HG03469 (cell line): ENCODE data around the gene ZSWIM6.
"Not testable (repeated sequence)": the region's sequence is repeated elsewhere in the genome, so short reads cannot be mapped to it uniquely, and the experiment has no call there.

Experiments
- ATAC-seq: cut with Tn5 transposase; IDR thresholded peaks from one replicate; pipeline ENCODE4 v1.9.1; 2021; ENCODE audit warnings: mild to moderate bottlenecking, moderate library complexity, moderate number of reproducible peaks; ENCODE audit not compliant: unreplicated experiment

Gene ZSWIM6

DNA sequence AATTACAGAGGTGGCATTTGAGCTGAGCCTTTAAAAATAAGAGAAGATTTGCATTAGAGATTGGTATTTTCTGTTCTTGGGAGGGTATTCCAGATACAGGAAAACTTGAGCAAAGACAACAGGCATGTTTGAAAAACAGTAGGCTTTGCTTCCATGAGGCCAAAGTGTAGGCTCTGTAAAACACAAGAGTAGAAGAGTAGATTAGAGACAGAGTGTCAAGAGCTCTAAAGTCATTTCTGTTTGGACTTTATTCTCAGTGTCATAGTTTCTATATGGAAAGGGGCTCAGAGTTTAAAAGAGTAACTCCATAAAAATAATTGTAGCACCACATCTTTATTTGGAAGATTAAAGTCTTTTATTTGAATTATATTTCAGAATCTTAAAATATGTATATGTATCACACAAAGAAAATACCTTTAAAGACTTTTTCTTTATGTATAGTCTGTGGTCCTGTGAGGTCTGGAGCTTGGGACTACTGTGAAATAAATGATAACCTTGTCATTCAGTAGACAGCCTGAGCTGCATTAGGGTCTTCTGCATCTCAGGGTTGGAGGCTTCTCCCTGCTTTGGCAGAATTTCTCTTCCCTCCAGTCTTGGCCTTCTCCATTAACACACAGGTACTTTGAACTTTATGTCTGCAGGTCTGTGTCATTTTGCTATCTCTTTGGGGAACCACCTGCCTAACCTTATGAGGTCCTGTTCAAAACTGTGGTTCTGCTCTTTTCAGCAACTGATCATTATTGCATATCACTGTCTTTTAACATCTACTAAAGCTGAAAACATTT is 73.6 kb downstream of the ZSWIM6 start:
- no peak for ATAC-seq

DNA sequence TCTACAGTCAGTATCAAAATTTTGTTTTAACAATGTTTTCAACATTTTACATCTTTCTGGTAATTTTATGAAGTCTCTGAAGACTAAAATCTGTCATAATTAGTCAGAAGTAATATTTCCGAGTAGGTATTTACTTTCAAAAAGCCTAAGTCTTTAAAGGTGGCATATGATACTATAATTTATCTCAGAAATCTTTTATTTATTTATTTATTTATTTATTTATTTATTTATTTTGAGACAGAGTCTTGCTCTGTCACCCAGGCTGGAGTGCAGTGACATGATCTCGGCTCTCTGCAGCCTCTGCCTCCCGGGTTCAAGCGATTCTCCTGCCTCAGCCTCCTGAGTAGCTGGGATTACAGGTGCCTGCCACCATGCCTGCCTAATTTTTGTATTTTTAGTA is 74.4 kb downstream of the ZSWIM6 start:
- ATAC-seq: not testable (repeated sequence)

- no peak for ATAC-seq
Observed at GRCh38 chr5:61407706-61408270, 75.7 kb downstream of the ZSWIM6 start.

DNA sequence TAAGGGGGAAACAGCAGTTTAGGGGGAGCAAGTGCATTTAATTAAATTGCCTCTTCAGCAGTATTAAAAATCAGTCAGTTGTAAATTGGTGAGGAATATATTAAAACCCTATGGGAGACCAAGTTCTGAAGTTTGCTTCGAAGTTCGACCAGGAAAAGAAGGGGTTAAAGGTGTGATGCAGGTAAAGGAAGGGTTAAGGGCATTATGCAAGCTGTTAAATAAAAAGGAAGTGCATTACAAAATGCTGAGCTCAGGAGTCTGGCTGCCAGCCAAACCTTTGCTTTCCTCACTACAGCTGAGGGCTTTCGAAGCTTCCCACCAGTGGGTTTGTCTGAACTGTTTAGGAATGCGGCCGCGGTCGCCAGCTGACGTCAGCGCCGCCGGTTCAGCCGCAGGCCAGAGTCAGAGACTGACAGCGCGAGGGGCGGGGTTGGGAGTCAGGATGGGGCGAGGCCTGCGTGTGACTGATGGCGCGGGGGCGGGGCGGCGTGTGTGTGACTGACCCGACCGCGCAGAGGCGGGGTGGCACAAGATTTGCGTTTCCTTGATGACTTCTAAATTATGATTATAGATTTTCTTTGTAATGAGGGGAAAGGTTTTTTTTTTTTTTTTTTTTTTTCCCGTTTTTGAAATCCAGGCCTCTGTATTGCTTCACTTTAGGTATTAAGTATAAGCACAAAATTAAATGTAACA is 76.6 kb downstream of the ZSWIM6 start:
- peak; percentile 98 for ATAC-seq

GRCh38 chr5:61409568-61409967 is 77.5 kb downstream of the ZSWIM6 start:
- ATAC-seq: no peak

DNA sequence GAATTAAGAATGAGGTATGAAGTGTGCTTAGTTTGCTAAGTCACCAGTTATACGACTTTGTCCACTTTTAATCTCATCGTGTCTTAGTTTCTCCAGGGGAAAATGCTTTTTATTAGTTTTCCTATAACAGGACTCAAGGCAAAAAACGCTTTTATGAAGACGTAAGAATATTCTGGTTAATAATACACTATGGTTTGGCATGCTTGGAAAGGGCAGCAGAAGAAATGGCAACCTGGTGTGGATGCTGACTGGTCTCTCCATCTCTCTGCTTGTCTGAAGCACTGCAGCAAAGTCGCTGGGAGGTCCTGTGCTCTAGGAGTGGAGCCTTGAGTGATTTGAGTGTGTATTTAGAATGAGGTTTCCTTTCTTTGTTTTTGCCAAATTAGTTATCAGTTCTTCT is 78.8 kb downstream of the ZSWIM6 start:
- no peak for ATAC-seq

DNA sequence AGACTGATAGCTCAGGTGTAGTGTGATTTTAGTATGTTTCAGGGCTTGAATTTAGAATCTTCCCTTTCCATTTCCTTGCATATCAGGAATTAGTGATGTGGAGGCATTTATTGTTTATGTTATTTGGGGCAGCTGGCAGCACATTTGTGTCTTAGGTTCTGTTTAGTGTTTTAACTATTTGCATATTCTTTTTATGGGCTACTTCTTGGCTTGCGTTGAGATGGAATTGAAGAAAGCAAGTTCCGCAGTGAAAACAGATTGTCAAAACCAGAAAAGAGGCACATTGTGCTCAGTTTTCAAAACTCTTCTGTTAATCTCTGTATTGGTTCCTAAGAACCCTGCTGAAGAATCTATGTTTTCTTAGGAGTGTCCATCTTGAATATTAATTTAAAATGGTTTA is 80.3 kb downstream of the ZSWIM6 start:
- ATAC-seq: no peak

GRCh38 chr5:61413205-61413604 is 81.1 kb downstream of the ZSWIM6 start:
- ATAC-seq: not testable (repeated sequence)

DNA sequence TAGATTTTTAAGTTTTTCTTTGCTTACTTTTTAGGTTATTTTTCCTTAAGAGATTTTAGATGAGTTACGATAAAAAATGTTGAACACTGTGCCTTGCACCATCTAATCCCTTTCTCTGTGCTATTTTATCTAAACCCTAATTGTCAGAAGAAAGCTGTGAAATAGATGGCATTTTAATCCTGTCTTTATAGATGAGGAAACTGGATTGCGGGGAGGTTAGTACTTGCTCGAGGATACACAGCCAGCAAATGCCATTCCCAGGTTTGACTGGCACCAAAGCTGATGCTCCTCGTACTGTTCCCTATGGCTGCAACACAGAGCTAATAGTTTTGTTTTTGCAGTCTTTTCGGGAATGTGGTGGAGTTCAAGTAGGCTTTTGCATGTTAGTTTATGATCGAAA is 82.7 kb downstream of the ZSWIM6 start:
- ATAC-seq: no peak

DNA sequence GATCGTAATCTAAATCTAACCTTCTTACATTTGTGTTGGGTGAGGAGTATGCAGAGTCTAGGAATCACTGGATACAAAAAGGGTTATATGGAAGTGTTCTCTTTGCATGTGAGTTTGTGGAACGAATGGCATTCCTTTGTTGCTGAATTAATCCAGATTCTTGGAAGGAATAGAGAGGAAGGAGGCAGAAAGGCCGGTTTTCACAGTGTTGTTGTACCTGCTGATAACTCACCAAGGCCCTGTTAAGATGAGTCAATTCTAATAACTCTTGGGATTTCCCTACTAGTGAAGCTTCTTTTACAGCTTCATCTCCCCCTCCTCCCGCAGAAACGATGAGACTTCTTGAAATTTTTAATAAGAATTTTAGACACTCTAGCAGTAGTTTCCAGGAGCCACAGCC is 84.0 kb downstream of the ZSWIM6 start:
- no peak for ATAC-seq

DNA sequence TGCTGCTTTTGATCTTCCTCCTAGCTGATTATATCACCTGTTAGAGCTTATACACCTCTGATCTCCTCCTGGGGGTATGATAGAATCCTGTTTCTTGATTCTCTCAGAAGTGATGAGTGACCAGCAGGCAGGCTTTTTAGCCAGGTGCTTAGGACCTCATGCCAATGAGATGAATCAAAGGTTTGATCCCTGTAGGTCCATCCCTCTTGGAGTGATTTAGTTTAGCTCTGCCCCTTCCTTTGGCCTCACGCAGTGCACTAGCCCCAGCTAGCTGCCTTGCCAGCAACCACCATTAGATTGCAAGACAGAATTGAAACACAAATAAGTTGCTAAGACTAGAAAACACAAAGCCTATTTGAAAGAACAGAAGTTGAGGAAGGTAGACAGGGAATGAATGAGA is 84.4 kb downstream of the ZSWIM6 start:
- no peak for ATAC-seq

DNA sequence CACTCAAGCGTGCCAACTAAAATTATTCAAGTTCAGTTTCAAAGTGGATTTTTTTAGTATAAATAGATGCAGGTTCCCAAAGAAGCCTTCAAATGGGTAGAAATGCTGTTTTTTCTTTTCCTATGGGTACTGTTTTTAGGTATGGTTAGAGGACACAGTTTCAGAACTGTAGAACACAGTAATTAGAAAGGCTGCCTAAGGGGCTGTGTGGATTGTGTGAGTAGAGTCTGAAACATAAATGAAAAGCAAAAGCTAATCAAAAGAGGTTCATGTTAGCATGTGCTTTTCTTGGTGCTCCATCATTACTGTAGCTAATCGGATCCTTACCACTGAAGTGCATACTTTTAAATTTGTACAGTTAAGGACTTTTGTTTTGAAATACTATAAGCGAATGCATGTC is 85.3 kb downstream of the ZSWIM6 start:
- ATAC-seq: no peak

DNA sequence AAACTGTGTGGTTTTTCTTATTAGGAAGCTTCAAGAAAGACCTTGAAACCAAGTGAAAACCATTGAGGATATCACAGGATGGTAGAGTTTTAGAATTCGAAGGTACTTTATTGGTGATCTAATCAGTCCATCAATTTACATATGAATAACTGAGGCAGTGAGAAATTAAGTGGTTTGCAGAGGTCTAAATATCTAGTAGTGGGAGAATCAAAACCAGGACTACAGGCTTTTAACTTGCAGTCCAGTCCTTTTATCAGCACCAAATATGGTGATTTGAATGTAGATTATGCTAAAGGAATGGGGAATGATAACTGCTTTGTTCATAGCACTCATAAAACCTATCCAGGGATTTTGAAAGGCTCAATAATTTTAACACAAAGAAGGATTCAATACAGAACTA is 85.8 kb downstream of the ZSWIM6 start:
- no peak for ATAC-seq

GRCh38 chr5:61419106-61419505 is 87.0 kb downstream of the ZSWIM6 start:
- no peak for ATAC-seq

- no peak for ATAC-seq
Observed at GRCh38 chr5:61420016-61420415, 88.0 kb downstream of the ZSWIM6 start.

DNA sequence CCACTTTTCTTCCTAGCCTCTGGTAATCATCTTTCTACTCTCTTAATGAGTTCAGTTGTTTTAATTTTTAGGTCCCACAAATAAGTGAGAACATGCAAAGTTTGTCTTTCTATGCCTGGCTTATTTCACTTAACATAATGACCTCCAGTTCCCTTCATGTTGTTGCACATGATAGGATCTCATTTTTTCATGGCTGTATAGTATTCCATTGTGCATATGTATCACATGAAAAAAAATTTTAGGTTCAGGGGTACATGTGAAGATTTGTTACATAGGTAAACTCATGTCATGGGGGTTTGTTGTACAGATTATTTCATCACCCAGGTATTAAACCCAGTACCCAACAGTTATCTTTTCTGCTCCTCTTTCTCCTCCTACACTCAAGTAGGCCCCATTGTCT is 89.2 kb downstream of the ZSWIM6 start:
- not testable (repeated sequence) for ATAC-seq

DNA sequence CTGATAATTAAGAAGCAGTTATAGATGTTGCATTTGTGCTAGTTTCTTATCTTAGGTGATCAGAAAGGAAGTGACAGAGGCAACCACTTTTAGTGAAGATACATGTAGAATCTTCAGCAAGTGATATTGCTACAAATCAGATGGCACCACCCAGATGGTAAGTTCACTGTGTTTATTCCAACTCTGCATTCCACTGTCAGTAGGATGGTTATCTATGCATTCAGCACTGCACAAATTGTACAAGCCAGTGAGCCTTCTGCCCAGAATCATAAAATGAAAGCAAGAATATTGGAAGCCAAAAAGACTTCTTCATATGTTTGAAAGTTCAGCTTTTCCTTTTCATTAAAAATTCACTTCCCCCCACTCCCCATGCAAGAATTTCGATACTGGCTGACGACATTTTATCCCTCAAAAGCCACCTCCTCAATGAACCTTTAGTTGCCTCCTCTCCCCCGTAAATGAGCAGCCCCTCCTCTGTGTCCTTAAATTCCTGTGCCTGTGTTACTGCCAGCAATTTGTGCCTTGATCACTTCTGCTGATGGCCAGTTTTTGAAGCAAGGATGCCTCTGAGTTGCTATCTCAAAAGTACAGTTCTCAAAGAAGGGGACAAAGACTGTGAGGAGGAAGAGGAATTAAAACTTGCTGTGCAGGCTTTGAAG is 91.6 kb downstream of the ZSWIM6 start:
- no peak for ATAC-seq

GRCh38 chr5:61425918-61426317 is 93.9 kb downstream of the ZSWIM6 start:
- no peak for ATAC-seq

DNA sequence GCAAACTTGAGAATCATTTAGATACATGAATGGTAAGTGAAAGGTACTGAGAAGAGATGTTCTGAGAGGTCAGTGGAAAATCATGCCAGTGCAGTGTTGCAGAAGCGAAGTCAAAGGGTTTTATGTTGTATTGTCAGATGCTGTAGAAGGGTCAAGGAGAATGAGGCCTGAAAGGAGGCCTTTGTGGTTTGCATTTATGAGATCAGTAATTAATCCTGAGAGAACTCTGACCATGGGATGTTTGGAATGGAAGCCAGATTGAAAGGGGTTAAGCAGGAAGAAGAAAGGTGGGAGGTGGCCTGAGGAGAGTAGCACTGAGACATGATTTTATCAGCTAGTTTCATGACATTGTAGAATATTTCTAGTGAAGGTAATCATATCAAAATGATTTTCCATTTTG is 97.8 kb downstream of the ZSWIM6 start:
- no peak for ATAC-seq

DNA sequence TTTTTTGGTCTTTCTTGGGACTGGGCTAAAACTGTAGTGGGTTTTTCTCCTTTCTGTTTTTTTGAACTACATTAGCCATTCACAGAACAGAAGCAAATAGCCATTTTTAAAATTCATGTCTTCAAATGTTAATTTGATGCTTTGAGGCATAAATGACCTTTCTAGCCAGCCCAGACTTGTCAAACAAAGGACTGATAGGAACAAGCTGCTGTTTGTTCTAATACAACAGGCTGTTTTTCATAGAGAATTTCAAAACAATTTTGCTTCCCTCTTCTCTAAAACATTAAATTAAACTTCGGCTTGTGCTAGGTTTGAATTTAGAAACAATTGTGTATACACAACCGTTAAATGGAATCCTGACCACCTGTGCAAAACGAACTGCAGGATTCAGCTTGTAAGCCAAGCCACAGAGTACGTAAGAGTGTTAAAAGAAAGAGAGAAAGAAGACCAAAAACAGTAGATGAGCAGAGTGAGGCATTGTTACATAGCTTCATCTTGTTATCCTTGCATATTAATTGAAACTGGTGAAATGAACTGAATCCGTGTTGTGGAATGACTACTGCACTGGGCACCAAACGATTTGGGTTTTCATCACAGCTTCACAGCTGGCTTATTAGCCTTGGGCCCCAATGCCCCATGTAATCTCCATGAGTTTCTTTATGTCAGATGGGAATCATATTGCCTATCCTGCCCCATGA is 100.0 kb downstream of the ZSWIM6 start:
- no peak for ATAC-seq

GRCh38 chr5:61435368-61435767 is 103.3 kb downstream of the ZSWIM6 start:
- ATAC-seq: no peak
